GM23248 (cell line): ENCODE measurements around the gene TNKS1BP1. TPM values are rescaled to one million over a fixed set of nuclear protein-coding genes. Genes with fewer than 3 reads are reported as not detected.
"Not testable (repeated sequence)": the region's sequence is repeated elsewhere in the genome, so short reads cannot be mapped to it uniquely, and the experiment has no call there.

Experiments used
- DNase-seq: peaks from one replicate; pipeline ENCODE4 v3.0.0-alpha.2; 2015
- H2AFZ ChIP-seq: fragments of 200-600 bp; sonication (generic); 2 replicates; pipeline ENCODE4 v1.6.1; 2016; ENCODE audit warnings: antibody characterized with exemption
- H3F3A ChIP-seq: fragments of 200-600 bp; sonication (generic); 2 replicates; pipeline ENCODE4 v1.6.1; 2016; ENCODE audit warnings: mild to moderate bottlenecking, antibody characterized with exemption, mixed run types; ENCODE audit not compliant: insufficient read depth
- H3K27ac ChIP-seq: fragments of 200-600 bp; sonication (generic); 2 replicates; pipeline ENCODE4 v1.5.1; 2016; ENCODE audit warnings: mild to moderate bottlenecking
- H3K27me3 ChIP-seq: fragments of 200-600 bp; sonication (generic); replicated peaks from 2 replicates; pipeline ENCODE4 v1.6.1; 2016; ENCODE audit warnings: mild to moderate bottlenecking; ENCODE audit not compliant: insufficient read depth
- H3K36me3 ChIP-seq: fragments of 200-600 bp; sonication (generic); 2 replicates; pipeline ENCODE4 v1.6.1; 2016; ENCODE audit warnings: low read depth, mild to moderate bottlenecking
- H3K4me1 ChIP-seq: fragments of 200-600 bp; sonication (generic); 2 replicates; pipeline ENCODE4 v1.6.1; 2016; ENCODE audit warnings: mild to moderate bottlenecking; ENCODE audit not compliant: insufficient read depth
- H3K4me2 ChIP-seq: fragments of 200-600 bp; sonication (generic); one replicate; pipeline ENCODE4 v1.6.1; 2016; ENCODE audit warnings: mild to moderate bottlenecking; ENCODE audit not compliant: unreplicated experiment
- H3K4me3 ChIP-seq: fragments of 200-600 bp; sonication (generic); 2 replicates; pipeline ENCODE4 v1.5.1; 2016; ENCODE audit warnings: mild to moderate bottlenecking
- H3K79me2 ChIP-seq: fragments of 200-600 bp; sonication (generic); 2 replicates; pipeline ENCODE4 v1.6.1; 2016; ENCODE audit warnings: mild to moderate bottlenecking; ENCODE audit not compliant: insufficient read depth
- H3K9ac ChIP-seq: fragments of 200-600 bp; sonication (generic); 2 replicates; pipeline ENCODE4 v1.6.1; 2016; ENCODE audit warnings: mild to moderate bottlenecking
- H3K9me2 ChIP-seq: fragments of 200-600 bp; sonication (generic); 2 replicates; pipeline ENCODE4 v1.6.1; 2016; ENCODE audit warnings: mixed run types, mild to moderate bottlenecking, moderate library complexity; ENCODE audit not compliant: insufficient read depth
- H3K9me3 ChIP-seq: fragments of 200-600 bp; sonication (generic); one replicate; pipeline ENCODE4 v1.6.1; 2017; ENCODE audit warnings: low read depth
- H4K20me1 ChIP-seq: fragments of 200-600 bp; sonication (generic); 2 replicates; pipeline ENCODE4 v1.6.0; 2016; ENCODE audit not compliant: insufficient read depth
- EZH2 ChIP-seq: fragments of 200-600 bp; sonication (generic); IDR thresholded peaks from 2 replicates; pipeline ENCODE4 v1.6.1; 2018; ENCODE audit warnings: antibody characterized with exemption, mild to moderate bottlenecking; ENCODE audit not compliant: insufficient read depth, poor library complexity, severe bottlenecking
- EZH2phosphoT487 ChIP-seq: fragments of 200-600 bp; sonication (generic); IDR thresholded peaks from 2 replicates; pipeline ENCODE4 v1.6.1; 2018; ENCODE audit warnings: antibody characterized with exemption, moderate library complexity, mild to moderate bottlenecking, low read depth; ENCODE audit not compliant: insufficient read depth
- WGBS, 2 experiments: methylation state at CpG; one replicate each; pipeline ENCODE4 v1.1.6; 2015 to 2017; ENCODE audit warnings: low lambda C conversion rate in 2 of 2, low coverage in 1 of 2; ENCODE audit errors: missing lambda C conversion rate in 2 of 2; 5-methylcytosine and 5-hydroxymethylcytosine counted together
- in situ Hi-C: fragments of 300-500 bp; cut with MboI; formaldehyde crosslinking; loops from 2 replicates; pipeline ENCODE4 v1.15.0; 2020
- polyA plus RNA-seq: library from polyadenylated mRNA; unstranded; fragments of >200 nt; fragmentation: Nextera tagmentation; extraction: Ambion mirVana; gene quantifications from 2 replicates; pipeline ENCODE4 v1.2.1, GENCODE V29; 2016
- total RNA-seq: library from RNA; depleted of rRNA; stranded (reverse); fragments of >200 nt; shearing (Covaris generic); gene quantifications from 2 replicates; pipeline ENCODE4 v1.2.3, GENCODE V29; 2014

TNKS1BP1 gene
- total and polyA plus RNA-seq, 2 experiments from 2014 or later: 88.2 to 89.7 TPM

DNA sequence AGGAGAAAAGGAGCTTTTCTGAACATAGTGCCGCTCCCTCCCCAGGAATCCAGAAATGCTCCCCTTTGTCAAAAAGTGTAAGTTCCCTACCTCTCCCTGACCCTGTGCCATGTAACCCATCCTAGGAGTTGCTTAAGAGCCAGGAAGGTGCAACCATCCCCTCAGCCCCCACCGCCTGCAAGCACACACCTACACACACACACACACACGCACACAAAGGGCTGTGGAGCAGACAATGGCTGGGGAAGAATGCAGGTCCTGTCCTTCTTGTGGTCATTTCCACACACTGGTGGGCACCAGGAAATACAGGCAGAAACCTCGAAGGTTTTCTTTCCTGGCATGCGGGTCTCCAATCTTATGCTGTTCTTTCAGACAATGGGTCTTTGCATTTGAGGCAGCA, 14.6 kb upstream of the TNKS1BP1 start:
- H4K20me1 ChIP-seq: no peaks in the 10 kb centered on the region
- H3K9me2 ChIP-seq: no peaks in the 10 kb centered on the region
- peaks cover 23% of the 10 kb centered on the region for H3K79me2 ChIP-seq
- no peak overlapping the region for H3K4me3 ChIP-seq
- no peaks in the 10 kb centered on the region for H3F3A ChIP-seq
- peaks cover 12% of the 10 kb centered on the region for H3K4me1 ChIP-seq
- in situ Hi-C loops: no loop called here
- H3K9me3 ChIP-seq: no peaks in the 10 kb centered on the region
- H3K9ac ChIP-seq: no peak overlapping the region
- H3K36me3 ChIP-seq: no peaks in the 10 kb centered on the region
- H3K27me3 ChIP-seq: no peaks in the 10 kb centered on the region
- TF ChIP-seq EZH2 (no peak), EZH2phosphoT487 (no peak)
- no peak overlapping the region for H3K27ac ChIP-seq
- 92 to 93% methylated on average over 5 of the region's 5 CpGs for WGBS, 2 experiments
- DNase-seq: no peak
- no peak overlapping the region for H3K4me2 ChIP-seq
- no peak overlapping the region for H2AFZ ChIP-seq

DNA sequence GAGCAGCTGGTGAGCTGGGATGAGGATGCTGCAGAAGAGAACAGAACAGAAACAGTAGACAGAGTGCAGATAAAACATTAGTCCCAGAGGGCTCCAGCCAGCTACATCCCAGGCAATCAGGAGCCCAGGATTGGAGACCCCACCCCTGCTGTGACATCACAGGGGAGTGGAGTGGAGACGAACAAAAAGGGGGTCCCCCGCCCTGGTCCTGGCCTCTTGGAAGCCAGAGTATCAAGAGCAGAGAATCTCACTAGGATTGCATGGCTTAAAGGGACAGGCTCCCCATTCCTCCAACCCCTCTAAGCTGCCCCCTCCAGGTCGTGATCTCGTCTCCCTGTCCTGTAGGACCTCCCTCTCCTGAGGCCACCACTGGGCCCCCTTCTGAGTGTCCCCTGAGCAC, 13.4 kb upstream of the TNKS1BP1 start, which contains the start of gene P2RX3:
TSS of gene P2RX3 (plus strand) at position 211 of the 400 bp plus-strand sequence. CDS start 199 bp downstream, outside the sequence.
- WGBS, 2 experiments: 19 to 29% methylated on average over 4 of the region's 4 CpGs
- H3K36me3 ChIP-seq: no peaks in the 10 kb centered on the region
- H3K79me2 ChIP-seq: peaks cover 34% of the 10 kb centered on the region
- no peak for DNase-seq
- no peak within 1 kb of the TSS for H3K4me3 ChIP-seq
- no peaks in the 10 kb centered on the region for H4K20me1 ChIP-seq
- H3K4me2 ChIP-seq: no peak within 1 kb of the TSS
- no peak within 1 kb of the TSS for H3K9ac ChIP-seq
- no peaks in the 10 kb centered on the region for H3F3A ChIP-seq
- no peak for TF ChIP-seq EZH2
- TF ChIP-seq EZH2phosphoT487: no peak
- H3K9me2 ChIP-seq: no peaks in the 10 kb centered on the region
- no peaks in the 10 kb centered on the region for H3K9me3 ChIP-seq
- no peak within 1 kb of the TSS for H3K27ac ChIP-seq
- H3K4me1 ChIP-seq: peaks cover 14% of the 10 kb centered on the region
- no peaks in the 10 kb centered on the region for H3K27me3 ChIP-seq
- no peak within 1 kb of the TSS for H2AFZ ChIP-seq
- in situ Hi-C loops: no loop called here

DNA sequence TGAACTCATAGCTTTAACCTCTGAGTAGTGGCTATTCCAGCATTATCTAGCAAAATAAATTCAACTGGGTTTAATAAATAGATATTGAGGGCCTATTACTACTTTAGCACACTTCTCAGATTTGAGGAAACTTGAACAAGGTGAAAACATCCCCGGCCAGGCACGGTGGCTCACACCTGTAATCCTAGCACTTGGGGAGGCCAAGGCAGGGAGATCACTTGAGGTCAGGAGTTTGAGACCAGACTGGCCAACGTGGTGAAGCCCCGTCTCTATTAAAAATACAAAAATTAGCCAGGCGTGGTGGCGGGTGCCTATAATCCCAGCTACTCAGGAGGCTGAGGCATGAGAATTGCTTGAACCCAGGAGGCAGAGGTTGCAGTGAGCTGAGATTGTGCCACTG, 12.1 kb upstream of the TNKS1BP1 start:
- H3K27me3 ChIP-seq, H3K36me3 ChIP-seq, H3K9me2 ChIP-seq, DNase-seq, H3F3A ChIP-seq, H4K20me1 ChIP-seq, in situ Hi-C loops, H3K4me3 ChIP-seq, H3K9ac ChIP-seq, H3K9me3 ChIP-seq: not testable (repeated sequence)
- peak overlapping the region; percentile 74; the same call in 1 of the 2 replicates for H3K27ac ChIP-seq
- WGBS, 2 experiments: 80% methylated on average over 4 to 6 of the region's 6 CpGs
- peak overlapping the region; percentile 77 for H3K4me2 ChIP-seq
- peaks cover 14% of the 10 kb centered on the region for H3K4me1 ChIP-seq
- peak overlapping the region; percentile 85 for H2AFZ ChIP-seq
- H3K79me2 ChIP-seq: peaks cover 47% of the 10 kb centered on the region

DNA sequence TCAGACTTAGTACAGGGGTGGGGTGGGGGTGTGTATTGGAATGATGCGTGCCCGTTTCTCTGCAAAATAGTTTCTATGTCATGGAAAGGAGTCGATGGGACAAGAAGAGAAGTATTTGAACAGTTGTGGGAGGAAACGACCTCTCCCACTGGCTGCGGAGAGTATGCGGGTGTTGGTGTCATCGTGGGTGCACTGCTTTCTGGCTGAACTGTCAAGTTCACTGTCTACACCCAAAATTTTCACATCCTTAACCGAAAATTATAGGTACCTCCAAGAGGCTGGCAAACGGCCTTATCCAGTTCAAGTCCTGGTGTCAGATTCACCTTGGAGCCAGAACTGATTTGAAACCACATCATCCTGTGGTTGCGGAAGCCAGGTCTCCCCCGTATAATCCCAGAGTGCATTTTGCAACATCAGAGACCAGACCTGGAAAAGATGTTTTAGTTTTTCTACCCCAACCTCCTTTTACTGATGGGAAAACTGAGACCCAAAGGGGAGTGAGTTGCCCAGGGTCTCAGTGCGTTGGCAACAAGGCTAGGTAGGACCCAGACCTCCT, 11.4 kb upstream of the TNKS1BP1 start:
- peak overlapping the region; percentile 82 for H3K4me3 ChIP-seq
- peaks cover 51% of the 10 kb centered on the region for H3K79me2 ChIP-seq
- H3F3A ChIP-seq: no peaks in the 10 kb centered on the region
- DNase-seq: peak; percentile 54
- no peaks in the 10 kb centered on the region for H3K9me3 ChIP-seq
- H2AFZ ChIP-seq: peak overlapping the region; percentile 85
- H3K4me1 ChIP-seq: peaks cover 14% of the 10 kb centered on the region
- H3K27me3 ChIP-seq: no peaks in the 10 kb centered on the region
- H3K36me3 ChIP-seq: no peaks in the 10 kb centered on the region; the same call in 1 of the 2 replicates
- 21 to 22% methylated on average over 12 of the region's 12 CpGs for WGBS, 2 experiments
- TF ChIP-seq EZH2phosphoT487: no peak
- TF ChIP-seq EZH2: no peak
- H3K4me2 ChIP-seq: peak overlapping the region; percentile 77
- no peaks in the 10 kb centered on the region for H4K20me1 ChIP-seq
- H3K27ac ChIP-seq: peak overlapping the region; percentile 74
- H3K9me2 ChIP-seq: no peaks in the 10 kb centered on the region
- H3K9ac ChIP-seq: peak overlapping the region; percentile 93
- in situ Hi-C loops: no loop called here
